GM21786 (cell line): ENCODE results near the gene NXPH3.

Source experiments
- ATAC-seq: cut with Tn5 transposase; IDR thresholded peaks from one replicate; pipeline ENCODE4 v1.9.1; 2021; ENCODE audit not compliant: unreplicated experiment

The NXPH3 gene

DNA sequence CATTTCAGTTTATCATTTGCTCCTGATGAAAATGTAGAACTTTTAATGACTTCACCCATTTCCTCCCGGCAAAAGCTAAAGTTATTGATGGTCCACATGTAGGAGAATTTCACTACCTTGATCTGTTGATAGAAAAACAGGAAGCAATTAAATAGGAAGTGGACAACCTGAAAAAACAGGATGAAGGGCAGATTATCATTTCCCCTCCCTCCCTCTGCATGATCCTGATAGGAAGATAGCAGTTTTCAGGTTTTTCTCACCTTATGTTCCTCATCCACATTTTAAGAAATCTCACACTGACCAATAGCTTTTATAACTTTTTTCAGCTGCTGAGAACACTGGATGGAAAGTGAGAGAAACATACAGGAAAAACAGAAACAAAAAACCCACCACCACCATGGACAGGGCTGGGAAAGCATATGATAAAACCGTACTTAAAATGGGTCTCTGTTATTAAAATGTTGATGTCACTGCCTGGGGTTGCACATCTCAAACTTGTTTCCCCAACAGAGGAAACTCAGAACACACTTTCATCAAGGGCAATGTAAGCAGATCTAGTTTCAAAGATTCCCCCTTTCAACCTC is 46.4 kb downstream of the NXPH3 start:
- ATAC-seq, result no peak

DNA sequence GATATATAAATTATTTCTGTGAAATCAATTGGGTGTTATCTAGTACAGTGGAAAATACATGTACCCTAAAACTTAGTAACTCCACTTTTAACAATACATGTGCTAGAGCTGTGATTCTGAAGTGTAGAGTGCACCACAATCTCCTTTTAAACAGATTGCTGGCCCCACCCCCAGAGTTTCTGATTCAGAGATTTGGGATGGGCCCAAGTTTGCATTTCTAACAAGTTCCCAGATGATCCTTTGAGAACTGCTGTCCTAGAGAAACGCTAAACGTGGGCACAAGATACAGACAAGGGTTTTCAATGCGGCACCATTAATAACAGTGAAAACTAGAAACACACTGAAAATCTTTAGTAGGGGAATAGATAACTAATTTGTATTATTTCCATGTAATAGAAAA is 49.2 kb downstream of the NXPH3 start:
- ATAC-seq, result no peak

DNA sequence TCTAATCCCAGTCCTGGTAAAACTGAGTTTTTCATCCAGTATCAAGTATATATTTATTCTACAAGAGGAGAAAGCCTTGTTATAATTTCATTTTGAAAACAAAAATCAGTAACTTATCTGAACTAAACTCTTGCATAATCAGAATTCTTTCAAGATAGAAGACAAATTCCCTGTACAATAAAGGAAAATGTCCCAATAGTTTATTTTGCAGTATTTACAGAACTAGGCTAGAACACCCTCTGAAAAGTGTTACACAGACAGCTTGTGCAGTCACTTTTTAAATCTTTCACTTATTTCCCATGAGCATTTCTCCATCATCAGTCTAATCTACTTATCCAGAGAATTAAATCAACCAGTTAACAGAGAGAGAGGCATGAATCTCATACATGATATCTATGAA is 53.8 kb downstream of the NXPH3 start:
- no peak for ATAC-seq

DNA sequence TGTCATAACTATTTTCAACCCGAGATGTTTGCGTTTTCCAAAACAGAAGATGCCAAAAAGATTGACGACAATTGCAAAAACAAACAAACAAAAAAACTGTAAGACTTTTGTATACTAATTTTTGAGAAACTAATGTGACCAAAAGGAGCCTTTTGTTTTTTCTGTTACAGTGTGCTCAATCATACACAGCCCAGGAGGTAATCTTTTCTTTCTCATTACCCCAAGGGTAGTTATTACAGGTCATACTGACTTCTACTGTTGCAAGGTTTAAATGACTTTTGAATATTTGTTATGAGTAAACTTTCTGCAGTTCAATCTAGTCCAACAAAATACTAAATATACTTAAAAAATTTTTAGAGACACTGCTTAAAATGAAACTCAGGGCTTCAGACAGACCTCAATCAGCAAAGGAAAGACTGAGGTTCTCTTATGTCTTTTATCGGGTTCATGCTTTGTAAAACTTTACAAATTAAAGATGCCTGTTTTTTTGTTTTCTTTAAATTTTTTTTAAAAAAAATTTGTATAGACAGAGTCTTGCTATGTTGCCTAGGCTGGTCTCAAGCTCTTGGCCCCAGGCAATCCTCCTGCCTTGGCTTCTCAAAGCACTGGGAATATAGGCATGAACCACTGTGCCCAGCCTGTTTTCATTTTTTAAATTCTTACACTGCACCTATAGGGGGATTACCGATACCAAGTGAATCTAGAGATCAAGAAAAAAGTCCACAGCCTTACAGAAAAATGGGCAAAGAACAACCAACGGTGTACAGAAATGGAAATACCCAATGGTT is 54.6 kb downstream of the NXPH3 start:
- no peak for ATAC-seq

DNA sequence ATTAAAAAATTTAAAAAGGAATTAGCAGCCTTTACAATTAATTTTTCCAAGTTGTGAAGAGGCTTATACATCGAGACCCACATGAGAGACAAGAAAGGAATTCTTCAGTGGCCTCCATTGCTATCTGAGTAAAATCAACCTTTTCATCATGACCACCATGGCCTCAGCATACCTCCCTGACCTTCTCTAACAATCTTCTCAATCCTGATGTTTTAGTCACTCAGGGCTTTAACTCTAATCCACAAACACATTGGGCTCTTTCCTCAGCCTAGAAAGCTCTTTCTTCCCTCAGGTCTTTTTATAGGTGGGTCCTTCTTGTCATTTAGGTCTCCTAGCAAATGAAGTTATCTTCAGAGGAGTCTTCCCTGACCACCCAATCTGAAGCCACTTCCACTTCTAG is 55.8 kb downstream of the NXPH3 start:
- ATAC-seq, result no peak
